GM12878 (cell line): ENCODE results near the gene SMTNL1. TPM values are rescaled to one million over a fixed set of nuclear protein-coding genes. Genes with fewer than 3 reads are reported as not detected.

ENCODE experiments used
- BRCA1 ChIP-seq: IDR thresholded peaks from 2 replicates; pipeline ENCODE4 v1.6.1; 2011; ENCODE audit warnings: low read depth, low read length, improper control_type of control experiment
- CUX1 ChIP-seq: IDR thresholded peaks from 2 replicates; pipeline ENCODE4 v1.6.1; 2012; ENCODE audit warnings: improper control_type of control experiment, low read depth, low read length; ENCODE audit not compliant: insufficient replicate concordance
- FOXK2 ChIP-seq: fragments of 450-650 bp; IDR thresholded peaks from 2 replicates; pipeline ENCODE4 v1.6.1; 2017; ENCODE audit warnings: mild to moderate bottlenecking, moderate library complexity
- JUNB ChIP-seq: IDR thresholded peaks from 2 replicates; pipeline ENCODE4 v1.6.1; 2016; ENCODE audit warnings: antibody characterized with exemption, mild to moderate bottlenecking
- MXI1 ChIP-seq: fragments of 150-350 bp; IDR thresholded peaks from 2 replicates; pipeline ENCODE4 v1.6.1; 2011; ENCODE audit warnings: low read depth, mild to moderate bottlenecking, inconsistent platforms, low read length, improper control_type of control experiment
- POU2F2 ChIP-seq: IDR thresholded peaks from 3 replicates; pipeline ENCODE4 v1.6.1; 2011; ENCODE audit warnings: low read depth, mild to moderate bottlenecking, low read length, borderline replicate concordance
- SMARCA5 ChIP-seq: fragments of 450-650 bp; IDR thresholded peaks from 2 replicates; pipeline ENCODE4 v1.6.1; 2017; ENCODE audit warnings: mild to moderate bottlenecking
- SUZ12 ChIP-seq: fragments of 200-600 bp; sonication (generic); IDR thresholded peaks from one replicate; pipeline ENCODE4 v1.6.1; 2018; ENCODE audit warnings: antibody characterized with exemption, mild to moderate bottlenecking; ENCODE audit not compliant: unreplicated experiment
- TCF3 ChIP-seq: IDR thresholded peaks from 2 replicates; pipeline ENCODE4 v1.6.1; 2012; ENCODE audit warnings: low read depth, mild to moderate bottlenecking, low read length, borderline replicate concordance; ENCODE audit not compliant: insufficient read depth
- polyA plus RNA-seq, 11 experiments: library from polyadenylated mRNA; depleted of rRNA in 4 of 11; unstranded in 6 of 11; stranded (reverse) in 5 of 11; fragments of >200 nt; fragmentation: Nextera tagmentation in 4 of 11; fragmentation: Illumina TruSeq in 1 of 11; extraction: Ambion mirVana in 4 of 11; extraction: Trizol in 1 of 11; gene quantifications; 1 replicate in 1 of 11; 2 replicates in 10 of 11; pipeline versions ENCODE4 v1.2.1 to v1.2.3, GENCODE V29; 2011 to 2016; ENCODE audit warnings: inconsistent platforms in 2 of 11, missing spikeins in 2 of 11, low read depth in 1 of 11
- total RNA-seq, 4 experiments: library from RNA; depleted of rRNA in 3 of 4; stranded (reverse); fragments of >200 nt in 3 of 4; fragmentation: Illumina TruSeq in 1 of 4; extraction: Trizol in 1 of 4; gene quantifications; 2 replicates each; pipeline versions ENCODE4 v1.2.1 to v1.2.3, GENCODE V29; 2013 to 2021

The SMTNL1 gene
- total and polyA plus RNA-seq, 10 of the 15 experiments (the other 5 are each of a cell fraction or from before 2014, with no cell fraction given), result 0.06 to 0.17 (median 0.10) TPM; not detected in 7

- TF ChIP-seq CUX1 (no peak), SUZ12 (no peak), TCF3 (no peak), JUNB (no peak), MXI1 (no peak), POU2F2 (peak; percentile 17; the same call in 1 of the 3 replicates), SMARCA5 (peak; percentile 93), FOXK2 (no peak), BRCA1 (no peak)
Measured at GRCh38 chr11:57567515-57568329, 30.3 kb downstream of the SMTNL1 start, which contains the start of gene UBE2L6 (continued).
